ENCODE data around the gene IER2. TPM values are rescaled to one million over a fixed set of nuclear protein-coding genes. Genes with fewer than 3 reads are reported as not detected.

The IER2 gene
- total and polyA plus RNA-seq, 2 of the 4 experiments (the other 2 are of a cell fraction): 7.7 to 102 TPM

DNA sequence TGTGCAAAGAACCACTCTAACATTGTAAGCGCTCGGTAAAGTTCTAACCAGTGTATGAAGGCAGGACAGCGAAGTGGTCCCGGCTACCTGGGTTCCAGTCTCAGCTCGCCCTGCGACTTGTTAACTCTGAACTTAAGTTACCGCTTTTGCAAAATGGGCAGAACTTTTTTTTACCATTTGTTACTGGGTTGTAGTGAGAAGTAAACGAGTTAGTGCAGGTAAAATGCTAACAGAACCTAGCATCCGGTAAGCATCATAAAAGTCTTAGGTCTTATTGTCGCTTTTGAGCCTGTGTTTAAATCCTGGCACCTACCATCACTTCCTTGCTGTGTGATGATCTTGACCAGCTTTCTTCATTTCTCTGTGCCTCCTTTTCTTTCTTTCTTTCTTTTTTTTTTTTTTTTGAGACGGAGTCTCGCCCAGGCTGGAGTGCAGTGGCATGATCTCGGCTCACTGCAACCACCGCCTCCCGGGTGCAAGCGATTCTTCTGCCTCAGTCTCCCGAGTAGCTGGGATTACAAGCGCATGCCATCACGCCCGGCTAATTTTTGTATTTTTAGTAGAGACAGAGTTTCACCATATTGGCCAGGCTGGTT lies 32.9 kb upstream of the IER2 start:
- H3K56ac ChIP-seq (ENCODE audit: extremely low read depth, insufficient read depth, low read length): peak overlapping the region; percentile 20; the same call in 1 of the 2 replicates
- H3K14ac ChIP-seq (replicated peaks; ENCODE audit: low read depth, low read length): peak overlapping the region; percentile 89
- H3K4me1 ChIP-seq (ENCODE audit: control insufficient read depth, insufficient read depth, low read length): peaks cover 25% of the 10 kb centered on the region
- peak overlapping the region; percentile 69 for H3K4me3 ChIP-seq (ENCODE audit: insufficient read depth, low read depth, low read length)
- H2AK9ac ChIP-seq (replicated peaks; ENCODE audit: low read depth, low read length, poor library complexity): peak overlapping the region; percentile 93
- in situ Hi-C loops (cut with MboI; ENCODE audit: low sequenced_read_pairs) (no loop called here), intact Hi-C loops (cut with micrococcal nuclease) (loop anchor here (5.0 kb wide), 1 partner anchor 145 kb away; no protein-coding TSS in a partner anchor), dilution Hi-C loops (cut with HindIII; ENCODE audit: low sequenced_read_pairs, unreplicated experiment) (no loop called here)
- H3K23ac ChIP-seq (ENCODE audit: low read depth, low read length): peak overlapping the region; percentile 79; the same call in 1 of the 2 replicates
- H4K8ac ChIP-seq (ENCODE audit: low read depth in 2 of 2, low read length in 2 of 2): peak overlapping the region; percentile 30 to 99
- ChIA-PET CTCF (interaction anchor here (1.3 kb wide), 1 partner anchor 152 kb away, joined by 3 read pairs; no protein-coding TSS in a partner anchor), POLR2A (ENCODE audit: unreplicated experiment) (interaction anchor here (0.6 kb wide), 1 partner anchor 1279 kb away, joined by 4 read pairs; no protein-coding TSS in a partner anchor)
- peak overlapping the region; percentile 91 for H2AFZ ChIP-seq (replicated peaks; ENCODE audit: low read length, poor library complexity)
- H3K27ac ChIP-seq (ENCODE audit: insufficient read depth, low read length): no peak overlapping the region
- H3K4me2 ChIP-seq (ENCODE audit: low read depth, low read length): peak overlapping the region; percentile 90
- peak overlapping the region; percentile 21 for H3K9ac ChIP-seq (ENCODE audit: low read depth, low read length)
- 24% methylated on average over 9 of the region's 20 CpGs; no CpG with 5 or more reads in 1 of the 2 experiments for WGBS, 2 experiments (ENCODE audit: extremely low coverage in 2 of 2, insufficient read length in 1 of 2)
- no peaks in the 10 kb centered on the region for H3K9me3 ChIP-seq (ENCODE audit: control insufficient read depth, insufficient read depth, low read length)
- TF ChIP-seq RCOR1 (IDR thresholded peaks at IDR 0.05; ENCODE audit: insufficient replicate concordance, low read length) (no peak), RFX5 (IDR thresholded peaks at IDR 0.05; ENCODE audit: low read depth, low read length) (no peak), POLR2A (IDR thresholded peaks at IDR 0.05; ENCODE audit: low read depth, low read length) (no peak), MAZ (IDR thresholded peaks at IDR 0.05; ENCODE audit: borderline replicate concordance, low read depth, low read length) (no peak), CEBPB (IDR thresholded peaks at IDR 0.05; ENCODE audit: low read depth, low read length) (no peak)
- peak overlapping the region; percentile 66; the same call in 1 of the 2 replicates for H2BK20ac ChIP-seq (ENCODE audit: low read depth, low read length)
- peak overlapping the region; percentile 73 for H2BK5ac ChIP-seq (ENCODE audit: low read depth, low read length, poor library complexity, severe bottlenecking)
- H3K27me3 ChIP-seq (ENCODE audit: control insufficient read depth, insufficient read depth, low read length): no peaks in the 10 kb centered on the region
- H3K18ac ChIP-seq (ENCODE audit: low read depth, low read length): no peak overlapping the region
- peaks cover 0 to 69% of the 10 kb centered on the region in 2 experiments; a peak in 3 of 4 replicates for H3K79me1 ChIP-seq (ENCODE audit: low read depth in 1 of 2, low read length in 2 of 2)
- BruUV-seq (replicated peaks): no TSS peak
- peaks cover 14% of the 10 kb centered on the region for H3K36me3 ChIP-seq (ENCODE audit: control insufficient read depth, insufficient read depth, low read length)
- DNase-seq (no peak), ATAC-seq (ENCODE audit: low read depth) (no peak)
- peak overlapping the region; percentile 90; the same call in 1 of the 2 replicates for H3K4ac ChIP-seq (ENCODE audit: low read depth, low read length)
- H2AK5ac ChIP-seq (ENCODE audit: low read depth, low read length): peak overlapping the region; percentile 41
- H2BK120ac ChIP-seq (ENCODE audit: low read depth, low read length): no peak overlapping the region; the same call in 1 of the 2 replicates
- H2BK15ac ChIP-seq (ENCODE audit: low read depth, low read length): no peak overlapping the region; the same call in 2 of the 3 replicates
- H4K91ac ChIP-seq (ENCODE audit: insufficient read depth, low read depth, low read length): 0 out of 2 replicates have a peak overlapping the region, but pooled peaks have one; percentile 42
- peaks cover 35% of the 10 kb centered on the region for H4K20me1 ChIP-seq (ENCODE audit: insufficient read depth, low read length)
- H4K5ac ChIP-seq (ENCODE audit: low read depth, low read length): peak overlapping the region; percentile 78; the same call in 1 of the 2 replicates
- H3K9me1 ChIP-seq (ENCODE audit: insufficient read depth, low read length): peaks cover 26% of the 10 kb centered on the region

Data from IMR-90 (cell line).